Measurements from ENCODE around the gene ZNF174. TPM values are rescaled to one million over a fixed set of nuclear protein-coding genes. Genes with fewer than 3 reads are reported as not detected.

ZNF174 gene
- total RNA-seq (2014; rRNA removed; shearing (Covaris generic)) = 11.8 and 14.1 TPM in 2 replicates

DNA sequence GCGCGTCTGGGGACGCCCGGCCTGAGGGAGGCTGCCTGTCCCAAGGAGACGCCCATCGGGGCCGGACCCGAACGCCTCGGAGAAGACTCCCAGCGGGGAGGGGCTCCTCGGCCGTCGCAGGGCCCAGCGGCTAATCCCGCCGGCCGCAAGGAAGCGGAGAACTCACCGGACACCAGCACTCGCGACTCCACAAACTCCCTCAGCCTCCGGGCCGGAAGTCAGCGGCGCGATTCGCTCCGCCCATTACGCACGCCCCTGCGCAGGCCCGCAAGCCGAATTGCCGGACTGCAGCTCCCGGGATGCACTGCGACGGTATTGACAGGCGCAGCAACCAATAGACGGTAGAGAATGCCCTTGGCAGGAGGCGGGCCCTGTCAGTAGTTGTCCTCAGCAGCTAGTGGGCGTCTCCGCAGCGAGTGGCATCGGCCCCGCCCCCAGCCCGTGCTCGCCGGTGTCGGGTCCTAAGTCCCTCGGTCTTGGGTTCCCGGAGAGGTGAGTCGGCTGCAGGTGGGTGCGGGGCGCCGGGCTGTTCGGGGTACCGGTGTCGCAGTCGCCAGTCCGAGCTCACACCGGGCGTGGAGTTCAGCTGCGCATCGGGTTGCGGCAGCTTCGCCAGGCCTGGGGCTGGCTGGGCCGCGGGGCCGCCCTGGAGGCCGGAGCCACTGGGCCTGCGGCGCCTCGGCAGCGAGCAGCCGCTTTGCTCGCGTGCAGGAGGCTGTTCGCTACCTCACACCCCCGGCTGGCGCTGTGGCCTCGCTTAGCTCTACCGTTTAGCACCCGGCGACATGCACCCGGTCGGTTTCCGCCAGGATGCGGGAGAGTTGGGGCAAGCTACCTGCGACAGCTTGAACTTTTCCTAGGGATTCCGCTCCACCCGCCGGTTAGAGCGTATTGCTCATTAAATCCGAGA is at the start of gene ZNF174, which contains the start of gene ZSCAN32:
TSS of gene ZNF174 (plus strand) at position 437 of the 910 bp plus-strand sequence. CDS start 790 bp downstream, outside the sequence.
TSS of gene ZSCAN32 (minus strand) at position 226 of the 910 bp plus-strand sequence. CDS start 3,447 bp downstream, outside the sequence.
- peak; percentile 98 for DNase-seq (ENCODE audit: low read depth)

DNA sequence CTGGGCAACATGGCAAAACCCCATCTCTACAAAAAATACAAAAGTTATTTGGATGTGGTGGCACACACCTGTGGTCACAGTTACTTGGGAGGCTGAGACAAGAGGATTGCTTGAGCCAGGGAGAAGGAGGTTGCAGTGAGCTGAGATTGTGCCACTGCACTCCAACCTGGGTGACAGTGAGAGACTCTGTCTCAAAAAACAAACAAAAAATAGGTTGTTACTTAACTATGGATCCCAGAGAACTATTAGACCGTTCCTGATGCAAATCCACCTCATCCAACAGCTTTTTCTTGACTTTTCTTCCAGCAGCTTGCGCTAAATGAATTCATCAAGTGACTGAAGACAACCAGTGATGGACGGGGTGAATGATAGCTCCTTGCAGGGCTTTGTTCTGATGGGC is 45.4 kb upstream of the ZNF174 start, which contains the start of gene OR2C1:
TSS of gene OR2C1 (plus strand) at position 301 of the 400 bp plus-strand sequence. CDS start at position 353, 52 bp downstream.
- no peak for DNase-seq (ENCODE audit: low read depth)

- DNase-seq (ENCODE audit: low read depth) = no peak
These were observed 44.9 kb upstream of the ZNF174 start for GRCh38 chr16:3356118-3356517.

- peak; percentile 31 for DNase-seq (ENCODE audit: low read depth)
These were observed 42.1 kb upstream of the ZNF174 start for GRCh38 chr16:3358871-3359270.

GRCh38 chr16:3362931-3363330 is 38.1 kb upstream of the ZNF174 start:
- no peak for DNase-seq (ENCODE audit: low read depth)

GRCh38 chr16:3363793-3364192 is 37.2 kb upstream of the ZNF174 start:
- peak; percentile 18 for DNase-seq (ENCODE audit: low read depth)

DNA sequence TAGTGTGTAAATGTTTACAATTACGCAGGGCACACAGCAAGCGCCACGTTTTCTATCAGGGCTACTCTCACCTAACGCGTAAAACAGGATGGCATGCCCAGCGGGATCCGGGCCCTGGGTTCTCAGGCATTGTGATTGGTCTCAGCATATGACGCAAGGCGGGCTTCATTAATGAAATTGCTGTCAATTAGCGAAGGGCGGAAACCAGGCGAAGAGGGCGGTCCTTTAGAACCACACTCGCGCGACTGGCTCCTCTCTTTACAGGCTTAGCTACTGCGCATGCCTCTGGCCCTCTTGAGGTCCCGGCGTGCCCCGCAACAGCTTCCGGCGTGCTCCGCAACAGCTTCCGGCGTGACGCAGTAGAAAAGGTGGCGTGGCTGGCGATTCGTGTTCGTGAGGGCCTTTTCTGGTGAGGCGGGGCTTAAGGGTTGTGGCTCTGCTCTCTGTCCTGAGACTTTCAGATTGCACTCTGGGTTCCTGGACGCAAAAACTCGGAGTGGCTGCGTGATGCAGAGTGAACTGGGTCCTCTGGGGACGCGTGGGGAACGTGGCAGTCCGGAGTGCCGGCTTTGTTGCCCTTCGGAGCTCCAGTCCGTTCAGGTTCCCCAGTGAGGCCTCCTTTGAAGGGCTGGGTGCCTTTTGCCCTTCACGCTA is 36.1 kb upstream of the ZNF174 start:
- DNase-seq (ENCODE audit: low read depth) = peak; percentile 97

GRCh38 chr16:3369073-3369472 is 31.9 kb upstream of the ZNF174 start:
- no peak for DNase-seq (ENCODE audit: low read depth)

GRCh38 chr16:3375680-3376079 is 25.3 kb upstream of the ZNF174 start:
- no peak for DNase-seq (ENCODE audit: low read depth)

- DNase-seq (ENCODE audit: low read depth) = no peak
These were observed 23.1 kb upstream of the ZNF174 start for GRCh38 chr16:3377917-3378316.

GRCh38 chr16:3383045-3383448 is 18.0 kb upstream of the ZNF174 start:
- peak; percentile 6 for DNase-seq (ENCODE audit: low read depth)

DNA sequence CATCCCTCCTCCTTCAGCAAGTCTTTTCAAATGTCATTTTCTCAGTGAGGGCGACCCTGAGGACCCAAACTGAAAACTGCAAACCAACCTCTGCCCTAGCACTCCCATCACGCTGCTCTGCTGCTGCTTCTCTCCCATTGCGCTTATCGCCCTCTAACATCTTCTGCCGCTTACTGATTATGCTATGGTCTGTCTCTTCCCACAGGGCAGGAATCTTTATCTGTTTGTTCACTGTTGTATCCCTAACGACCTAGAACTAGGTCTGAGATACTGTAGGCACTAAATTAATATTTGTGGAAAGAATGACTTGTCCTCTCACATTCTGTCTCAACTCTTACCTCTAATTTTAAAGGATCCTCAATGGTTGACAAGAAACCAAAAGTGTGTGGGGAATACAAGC is 12.7 kb upstream of the ZNF174 start:
- no peak for DNase-seq (ENCODE audit: low read depth)

DNA sequence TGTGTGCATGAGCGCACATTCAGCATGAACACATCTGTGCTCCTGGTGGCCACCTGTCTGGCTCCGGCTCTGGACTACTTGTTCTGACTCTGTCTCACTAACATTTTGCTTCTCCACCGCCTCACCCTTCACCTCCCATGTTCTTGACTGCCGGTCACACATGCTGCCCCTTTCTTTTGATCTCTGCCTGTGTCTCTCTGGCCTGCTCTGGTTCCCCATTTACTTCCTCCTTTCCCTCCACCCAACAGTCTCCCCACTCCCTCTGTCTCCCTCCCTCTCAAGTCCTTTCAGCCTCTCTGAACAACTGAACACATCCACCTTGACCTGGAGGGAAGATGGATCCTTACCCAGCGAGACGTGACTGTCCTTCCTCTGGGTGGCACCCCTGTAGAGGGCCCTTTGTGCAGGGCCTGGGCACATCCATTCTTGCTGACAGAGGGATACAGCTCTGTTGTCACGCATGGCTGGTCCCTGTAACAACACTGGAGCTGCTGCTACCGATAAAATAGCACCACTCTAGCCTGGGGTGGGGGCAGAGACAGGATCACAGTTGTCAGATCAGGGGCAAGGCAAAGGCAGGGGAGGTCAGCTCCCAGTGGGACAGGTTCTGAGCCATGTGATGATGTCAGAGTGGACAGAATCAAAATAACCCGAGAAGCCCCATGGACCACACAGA is 11.2 kb upstream of the ZNF174 start:
- DNase-seq (ENCODE audit: low read depth) = no peak

DNA sequence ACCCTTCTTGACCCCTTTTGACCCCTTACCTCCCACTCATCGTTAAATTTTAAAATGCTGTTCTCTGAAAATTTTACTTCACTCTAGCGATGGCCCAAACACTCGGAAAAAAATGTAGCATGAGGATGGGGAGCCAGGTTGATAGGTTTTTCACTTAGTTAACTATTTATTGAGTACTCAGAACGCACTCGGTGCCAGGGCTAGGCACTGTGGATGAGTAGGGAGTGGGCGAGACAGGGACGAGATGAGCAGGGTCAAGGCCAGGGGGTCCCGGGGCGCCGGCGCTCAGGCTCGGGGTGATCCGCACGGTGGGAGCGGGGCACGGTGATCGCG is 603 bp upstream of the ZNF174 start:
- DNase-seq (ENCODE audit: low read depth) = no peak

DNA sequence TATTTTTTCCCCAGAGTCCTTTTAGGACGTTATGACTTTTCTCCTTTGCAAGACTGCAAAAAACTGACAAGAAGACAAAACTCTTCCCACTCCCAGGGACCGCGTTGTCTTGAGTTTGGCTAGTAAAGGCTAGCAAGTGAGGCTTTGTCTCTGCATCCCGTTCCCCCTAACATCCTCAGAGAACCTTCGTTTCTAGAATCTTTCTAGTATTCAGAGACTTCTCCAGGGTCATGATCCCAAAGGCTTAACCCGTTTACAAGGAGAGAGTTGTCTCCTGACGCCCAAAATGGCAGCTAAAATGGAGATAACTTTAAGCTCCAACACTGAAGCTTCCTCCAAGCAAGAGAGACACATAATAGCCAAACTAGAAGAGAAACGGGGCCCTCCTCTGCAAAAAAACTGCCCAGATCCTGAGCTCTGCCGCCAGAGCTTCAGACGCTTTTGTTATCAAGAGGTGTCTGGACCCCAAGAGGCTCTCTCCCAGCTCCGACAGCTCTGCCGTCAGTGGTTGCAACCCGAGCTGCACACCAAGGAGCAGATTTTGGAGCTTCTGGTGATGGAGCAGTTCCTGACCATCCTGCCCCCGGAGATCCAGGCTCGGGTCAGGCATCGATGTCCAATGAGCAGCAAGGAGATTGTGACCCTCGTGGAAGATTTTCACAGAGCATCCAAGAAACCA is 843 bp downstream of the ZNF174 start:
- peak; percentile 19 for DNase-seq (ENCODE audit: low read depth)

- DNase-seq (ENCODE audit: low read depth) = no peak
These were observed 7.7 kb downstream of the ZNF174 start for GRCh38 chr16:3408561-3409197.

DNA sequence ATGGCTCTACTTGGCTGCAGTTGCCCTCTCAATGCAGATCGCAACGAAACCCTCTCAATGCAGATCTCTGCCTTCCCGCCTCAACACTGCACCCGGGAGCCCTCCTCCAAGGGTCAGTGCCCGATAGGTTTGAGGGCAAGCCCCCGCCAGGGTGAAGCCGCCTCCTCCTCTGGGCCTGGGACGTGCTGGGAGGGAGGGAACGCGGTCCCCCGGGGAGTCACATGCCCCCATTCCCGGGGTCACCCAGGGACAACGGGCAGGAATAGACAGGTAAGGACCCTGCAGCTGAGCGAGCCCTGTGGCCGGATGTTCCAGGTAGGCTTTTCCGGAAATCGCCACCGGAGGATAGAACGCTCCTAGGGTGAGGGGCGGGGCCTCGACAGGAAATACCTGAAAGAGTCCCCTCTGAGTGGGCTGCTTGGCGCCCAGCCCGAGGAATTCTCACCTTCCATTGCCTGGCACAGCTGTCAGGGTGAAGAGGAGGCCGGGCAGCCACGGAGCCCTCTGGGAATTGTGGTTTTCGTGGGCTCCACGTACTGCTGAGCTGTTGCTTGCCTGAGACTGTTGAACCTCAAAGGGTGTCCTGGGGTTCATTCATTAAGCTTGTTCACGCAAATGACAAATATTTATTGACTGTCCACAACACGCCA is 12.8 kb downstream of the ZNF174 start:
- no peak for DNase-seq (ENCODE audit: low read depth)

GRCh38 chr16:3431779-3432219 is 30.8 kb downstream of the ZNF174 start:
- DNase-seq (ENCODE audit: low read depth) = no peak

- no peak for DNase-seq (ENCODE audit: low read depth)
These were observed 33.4 kb downstream of the ZNF174 start for GRCh38 chr16:3434373-3434772.

DNA sequence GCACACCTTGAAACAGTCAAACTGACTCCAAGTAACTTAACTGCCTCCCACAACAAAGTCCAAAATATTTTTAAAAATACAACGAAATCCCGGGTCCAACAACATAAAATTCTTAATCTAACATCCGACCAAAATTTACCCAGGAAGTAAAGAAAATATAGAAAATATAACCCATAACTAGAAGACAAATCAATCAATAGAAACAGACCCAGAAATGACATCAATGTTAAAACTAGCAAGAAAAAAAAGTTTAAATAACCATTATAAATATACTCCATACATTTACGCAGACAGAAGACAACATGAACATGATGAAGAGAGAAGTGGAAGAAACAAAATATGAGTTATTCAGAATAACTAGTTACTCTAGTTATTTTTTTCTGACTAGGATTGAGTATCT is 38.6 kb downstream of the ZNF174 start:
- DNase-seq (ENCODE audit: low read depth) = no peak
